Pancreas (tissue), 10 donors: ENCODE results near the gene KRT40. TPM values are rescaled to one million over a fixed set of nuclear protein-coding genes. Genes with fewer than 3 reads are reported as not detected.

ENCODE experiments used
- ATAC-seq, 4 donors: fragments of 200-7000 bp; cut with Tn5 transposase; one replicate each; pipeline versions ENCODE4 v1.8.0 to v1.9.1; 2020; ENCODE audit warnings: mild to moderate bottlenecking in 4 of 4, moderate library complexity in 4 of 4
- DNase-seq, 6 donors: peaks; one replicate each; pipeline ENCODE4 v3.0.0-alpha.2; 2020
- FAIRE-seq: peaks from 2 replicates; lab custom pipeline; 2012; peaks lifted over from hg19 to GRCh38; lab: Jason Lieb, UNC
- H3K27ac ChIP-seq, 4 donors: fragments of 200-600 bp; sonication (generic); 1 replicate in 3 of 4; 2 replicates in 1 of 4; pipeline versions ENCODE4 v1.5.0 to v1.8.0; 2020
- H3K27me3 ChIP-seq, 4 donors: fragments of 200-600 bp; one replicate each; pipeline ENCODE4 v1.8.0; 2021
- H3K36me3 ChIP-seq, 3 donors: fragments of 200-600 bp; sonication (generic) in 1 of 3; one replicate each; pipeline versions ENCODE4 v1.5.0 to v1.8.0; 2020 to 2021
- H3K4me1 ChIP-seq, 3 donors: fragments of 200-600 bp; one replicate each; pipeline ENCODE4 v1.8.0; 2021
- H3K4me3 ChIP-seq, 4 donors: fragments of 200-600 bp; sonication (generic) in 2 of 4; one replicate each; pipeline versions ENCODE4 v1.5.0 to v1.8.0; 2020 to 2021
- H3K9me3 ChIP-seq, 4 donors: fragments of 200-600 bp; one replicate each; pipeline ENCODE4 v1.8.0; 2021
- CTCF ChIP-seq, 4 donors: fragments of 200-600 bp; sonication (generic) in 3 of 4; IDR thresholded peaks; one replicate each; pipeline versions ENCODE4 v1.5.0 to v1.8.0; 2021; ENCODE audit warnings: antibody characterized with exemption in 4 of 4
- WGBS, 2 donors: extraction: QIAGEN DNeasy Blood & Tissue Kit; methylation state at CpG; one replicate each; pipeline ENCODE4 v1.1.7; 2013; 5-methylcytosine and 5-hydroxymethylcytosine counted together
- intact Hi-C, 3 donors: fragments of 100-400 bp; cut with DNase I; formaldehyde crosslinking; loops; one replicate each; pipeline versions ENCODE4 v1.11.1 to v1.14.2; 2022
- polyA plus RNA-seq, 2 donors: library from polyadenylated mRNA; stranded (reverse); fragments of 200-250 nt; gene quantifications; one replicate each; pipeline ENCODE4 v1.2.3, GENCODE V29; 2013
- total RNA-seq, 6 donors: library from RNA; stranded (reverse); fragmentation: NEBNext Ultra II Directional in 4 of 6; extraction: Animal tissue kit (Norgen Biotek cat#: 25700) in 4 of 6; gene quantifications; one replicate each; pipeline versions ENCODE4 v1.2.1 to v1.2.4, GENCODE V29; 2021 to 2023
- donor health status: healthy with polysubstance abuse.
- donor health status: DM: no; HTN: no; CAD: no; lungs with moderate emphysema.
- donor health status: DM: no; HTN: no; CAD: no.
- donor health status: control.
- donor health status: control.
- donor health status: Bipolar disorder and iron deficiency.
- donor health status: DM: yes; HTN: yes; CAD: no.
- donor health status: DM: no; HTN: no; CAD: no.
- donor health status: DM: no; HTN: no; CAD: no.
- donor health status: DM: yes; HTN: yes; CAD: no.

KRT40 gene
- total and polyA plus RNA-seq, 8 donors = 0.09 to 1.0 (median 0.24) TPM; not detected in 3

DNA sequence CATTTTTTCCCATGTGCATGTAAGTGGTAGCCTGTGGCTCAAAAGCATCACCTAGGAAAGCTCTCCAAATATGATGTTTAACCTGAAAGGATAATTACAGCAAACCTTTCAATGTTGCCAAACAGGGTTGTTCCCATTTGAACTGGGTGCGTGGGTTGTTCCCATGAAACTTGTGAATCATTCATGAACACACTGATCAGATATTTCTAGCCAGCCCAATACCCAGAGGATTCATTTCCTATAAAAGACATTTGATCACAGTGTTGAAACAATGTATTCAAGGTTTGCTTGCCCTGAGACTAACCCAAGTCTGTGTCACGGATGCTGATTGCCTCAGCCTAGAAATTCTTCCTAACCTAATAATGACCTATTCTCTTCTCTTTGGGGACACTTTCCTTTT is 30.2 kb downstream of the KRT40 start:
- no peak for DNase-seq
- Histone ChIP-seq H3K9me3 (no peaks in the 10 kb centered on the region), H3K36me3 (no peaks in the 10 kb centered on the region), H3K4me3 (no peak overlapping the region), H3K27ac (peak overlapping the region in 2 of 4 donors; percentile 39 to 53), H3K4me1 (peaks cover 0 to 9% (median 0%) of the 10 kb centered on the region in 3 donors), H3K27me3 (peaks cover 0 to 3% (median 0%) of the 10 kb centered on the region in 4 donors)
- no peak for TF ChIP-seq CTCF (IDR thresholded peaks at IDR 0.05)
- FAIRE-seq = no peak
- WGBS, 2 donors = 50 to 57% methylated on average over 2 of the region's 2 CpGs
- intact Hi-C loops = no loop called here
- peak in 3 of 4 donors; percentile 37 to 64 (median 58) for ATAC-seq

DNA sequence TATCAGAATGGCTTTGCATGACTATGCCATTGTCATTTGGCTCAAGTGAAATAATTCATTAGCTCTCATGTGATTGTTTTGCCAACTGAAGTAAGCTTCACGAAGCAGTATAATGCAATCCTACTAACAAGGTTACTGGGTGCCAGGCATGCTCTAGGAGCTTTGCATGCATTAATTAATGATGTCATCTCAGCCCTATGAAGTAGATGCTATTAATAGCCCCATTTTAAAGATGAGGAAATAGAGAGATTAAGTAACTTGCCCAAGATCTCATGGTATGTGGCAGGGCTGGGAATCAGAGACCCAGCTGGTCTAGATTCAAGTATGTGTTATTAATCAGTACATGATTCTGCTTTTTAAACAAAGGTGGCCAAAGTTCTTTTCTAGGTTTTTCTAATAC is 31.5 kb downstream of the KRT40 start:
- no peak for TF ChIP-seq CTCF (IDR thresholded peaks at IDR 0.05)
- ATAC-seq (peak; percentile 31 to 57 (median 48)), FAIRE-seq (no peak), DNase-seq (no peak)
- intact Hi-C loops = no loop called here
- 35 to 38% methylated on average over 1 of the region's 1 CpG for WGBS, 2 donors
- Histone ChIP-seq H3K9me3 (no peaks in the 10 kb centered on the region), H3K36me3 (no peaks in the 10 kb centered on the region), H3K4me1 (peaks cover 0 to 7% (median 0%) of the 10 kb centered on the region in 3 donors), H3K27me3 (peaks cover 0 to 3% (median 0%) of the 10 kb centered on the region in 4 donors), H3K4me3 (no peak overlapping the region), H3K27ac (peak overlapping the region in 2 of 4 donors; percentile 53 to 62)

- Histone ChIP-seq H3K27ac (peak overlapping the region in 2 of 4 donors; percentile 28 to 53), H3K27me3 (peaks cover 0 to 3% (median 0%) of the 10 kb centered on the region in 4 donors), H3K36me3 (no peaks in the 10 kb centered on the region), H3K4me3 (no peak overlapping the region), H3K9me3 (no peaks in the 10 kb centered on the region), H3K4me1 (peaks cover 0 to 2% (median 0%) of the 10 kb centered on the region in 3 donors)
- no peak for ATAC-seq
- intact Hi-C loops = no loop called here
- no peak for TF ChIP-seq CTCF (IDR thresholded peaks at IDR 0.05)
- 92% methylated on average over 2 of the region's 2 CpGs for WGBS, 2 donors
- FAIRE-seq = no peak
- DNase-seq = no peak
Observed at GRCh38 chr17:40952154-40952553, 32.0 kb downstream of the KRT40 start.

- ATAC-seq = no peak
- no peak for FAIRE-seq
- no peak for DNase-seq
- Histone ChIP-seq H3K36me3 (no peaks in the 10 kb centered on the region), H3K9me3 (no peaks in the 10 kb centered on the region), H3K27ac (no peak overlapping the region), H3K4me1 (no peaks in the 10 kb centered on the region), H3K4me3 (no peak overlapping the region), H3K27me3 (peaks cover 0 to 3% (median 0%) of the 10 kb centered on the region in 4 donors)
- no peak for TF ChIP-seq CTCF (IDR thresholded peaks at IDR 0.05)
- WGBS, 2 donors = 92 to 96% methylated on average over 2 of the region's 2 CpGs
- intact Hi-C loops = no loop called here
Observed at GRCh38 chr17:40951011-40951622, 33.0 kb downstream of the KRT40 start.

DNA sequence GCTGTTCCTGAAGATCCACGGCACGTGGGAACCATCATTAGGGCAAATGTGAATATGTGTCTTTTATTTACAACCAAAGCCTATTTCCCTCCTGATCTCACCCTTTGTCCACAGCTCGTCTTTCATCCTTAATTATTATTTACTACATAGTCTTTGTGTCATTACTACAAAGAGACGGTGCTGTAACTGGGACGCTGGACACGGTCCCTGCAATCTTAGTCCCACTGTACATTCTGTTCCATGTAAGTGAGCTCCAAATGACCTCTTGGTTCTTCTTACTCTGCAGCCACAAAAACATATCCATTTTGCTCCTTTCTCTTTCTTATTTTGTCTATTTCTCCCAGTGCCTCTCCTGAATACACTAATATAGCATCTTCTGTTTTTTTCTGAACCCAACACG is 34.0 kb downstream of the KRT40 start:
- ATAC-seq (no peak), DNase-seq (no peak), FAIRE-seq (no peak)
- H3K4me3 ChIP-seq = no peak overlapping the region
- no peaks in the 10 kb centered on the region for H3K36me3 ChIP-seq
- no peak for TF ChIP-seq CTCF (IDR thresholded peaks at IDR 0.05)
- 68 to 78% methylated on average over 7 of the region's 7 CpGs for WGBS, 2 donors
- H3K27me3 ChIP-seq = peaks cover 0 to 3% (median 0%) of the 10 kb centered on the region in 4 donors
- H3K27ac ChIP-seq = no peak overlapping the region
- H3K4me1 ChIP-seq = no peaks in the 10 kb centered on the region
- intact Hi-C loops = no loop called here
- no peaks in the 10 kb centered on the region for H3K9me3 ChIP-seq
